Eye (tissue), 1 donor: Measurements from ENCODE around the gene MELK.
A peak's percentile ranks its signal among the peaks of the same experiment; 100 is the strongest.

Experiments used
- DNase-seq: peaks from one replicate; pipeline ENCODE4 v3.0.0-alpha.2; 2015

MELK gene

DNA sequence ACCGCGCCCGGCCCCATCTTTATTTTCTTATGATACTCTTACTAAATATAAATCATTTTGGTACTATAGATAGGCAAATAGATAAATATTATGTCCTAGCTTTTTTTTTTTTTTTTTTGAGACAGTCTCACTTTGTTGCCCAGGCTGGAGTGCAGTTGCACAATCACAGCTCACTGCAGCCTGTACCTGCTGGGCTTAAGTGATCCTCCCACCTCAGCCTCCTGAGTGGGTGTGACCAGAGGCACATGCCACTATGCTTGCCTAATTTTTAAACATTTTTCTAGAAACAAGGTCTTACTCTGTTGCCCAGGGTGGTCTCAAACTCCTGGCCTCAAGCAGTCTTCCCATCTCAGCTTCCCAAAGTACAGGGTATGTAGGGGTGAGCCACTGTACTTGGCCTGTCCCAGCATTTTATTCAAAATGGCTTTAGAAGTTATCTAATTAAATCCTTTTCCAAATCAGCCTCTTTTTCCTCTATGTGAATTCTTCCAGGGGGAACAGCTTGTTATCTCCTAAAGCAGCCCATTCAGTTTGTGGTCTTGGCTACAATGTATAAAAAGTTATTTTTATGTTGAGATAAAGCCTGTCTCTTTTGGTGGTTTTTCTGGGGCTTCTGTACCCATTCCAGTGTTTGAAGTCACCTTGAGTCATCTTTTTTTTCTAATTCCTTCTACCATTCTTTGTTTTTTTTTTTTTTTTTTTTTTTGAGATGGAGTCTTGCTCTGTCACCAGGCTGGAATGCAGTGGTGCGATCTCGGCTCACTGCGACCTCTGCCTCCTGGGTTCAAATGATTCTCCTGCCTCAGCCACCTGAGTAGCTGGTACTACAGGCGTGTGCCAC, 12.1 kb downstream of the MELK start:
- DNase-seq = no peak

DNA sequence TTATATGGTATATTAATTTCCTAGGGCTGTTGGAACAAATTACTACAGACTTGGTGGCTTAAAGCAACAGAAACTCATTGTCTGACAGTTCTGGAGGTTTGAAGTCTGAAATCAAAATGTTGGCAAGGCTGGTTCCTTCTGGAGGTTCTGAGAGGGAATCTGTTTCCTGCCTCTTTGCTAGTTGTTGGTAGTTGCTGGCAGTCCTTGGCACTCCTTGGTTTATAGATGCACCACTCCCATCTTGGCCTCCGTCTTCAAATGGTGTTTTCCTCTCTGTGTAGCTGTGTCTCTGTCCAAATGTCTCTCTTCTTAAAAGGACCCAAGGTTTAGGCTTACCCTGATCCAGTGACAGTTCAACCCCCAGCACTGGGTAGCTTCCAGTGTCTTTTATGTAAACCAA, 17.5 kb downstream of the MELK start:
- DNase-seq = no peak

DNA sequence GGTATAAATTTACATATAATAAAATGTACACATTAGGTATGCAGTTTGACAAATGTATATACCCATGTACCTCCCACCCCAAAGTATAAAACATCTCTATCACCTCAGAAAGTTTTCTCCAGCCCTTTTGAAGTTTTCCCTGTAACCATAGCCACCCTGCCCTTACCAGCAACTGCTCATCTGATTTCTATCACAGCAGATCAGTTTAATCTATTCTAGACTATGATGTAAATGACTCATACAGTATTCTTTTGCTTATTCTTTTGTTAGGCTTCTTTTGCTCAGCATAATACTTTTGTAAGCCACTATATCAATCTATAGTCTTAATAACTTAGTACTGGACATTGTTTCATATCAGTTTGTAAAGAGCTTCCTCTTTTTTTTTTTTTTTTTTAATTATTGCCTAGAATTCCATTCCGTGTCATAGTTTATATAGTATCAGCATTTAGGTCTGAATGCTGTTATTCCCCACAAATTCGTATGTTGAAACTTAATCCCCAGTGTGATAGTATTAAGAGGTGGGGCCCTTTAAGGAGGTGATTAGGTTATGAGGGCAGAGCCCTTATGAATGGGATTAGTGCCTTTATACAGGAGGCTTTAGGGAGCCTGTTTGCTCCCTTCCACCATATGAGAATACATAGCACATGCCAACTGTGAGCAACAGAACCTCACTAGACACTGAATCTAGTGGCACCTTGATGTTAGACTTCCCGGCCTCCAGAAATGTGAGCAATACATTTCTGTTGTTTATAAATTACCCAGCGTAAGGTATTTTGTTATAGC, 20.3 kb downstream of the MELK start:
- no peak for DNase-seq

DNA sequence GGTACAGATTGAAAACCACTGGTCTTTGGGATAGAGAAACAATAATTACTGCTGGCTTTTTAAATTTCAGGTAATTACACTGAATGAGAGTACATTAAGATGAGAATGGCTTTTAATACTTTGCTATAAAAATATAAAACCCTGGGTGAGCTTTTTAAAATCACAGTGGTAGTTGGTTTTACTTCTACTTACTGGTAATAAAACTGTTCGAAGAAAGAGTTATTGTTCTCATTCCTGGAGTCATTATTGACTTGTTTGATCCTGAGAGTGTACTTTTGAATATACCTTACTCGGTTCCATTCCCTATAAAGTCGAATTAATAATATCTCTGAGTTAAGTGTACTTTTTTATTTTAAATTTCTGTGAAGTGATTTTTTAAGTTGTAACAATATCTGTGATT, 21.5 kb downstream of the MELK start:
- DNase-seq = no peak

DNA sequence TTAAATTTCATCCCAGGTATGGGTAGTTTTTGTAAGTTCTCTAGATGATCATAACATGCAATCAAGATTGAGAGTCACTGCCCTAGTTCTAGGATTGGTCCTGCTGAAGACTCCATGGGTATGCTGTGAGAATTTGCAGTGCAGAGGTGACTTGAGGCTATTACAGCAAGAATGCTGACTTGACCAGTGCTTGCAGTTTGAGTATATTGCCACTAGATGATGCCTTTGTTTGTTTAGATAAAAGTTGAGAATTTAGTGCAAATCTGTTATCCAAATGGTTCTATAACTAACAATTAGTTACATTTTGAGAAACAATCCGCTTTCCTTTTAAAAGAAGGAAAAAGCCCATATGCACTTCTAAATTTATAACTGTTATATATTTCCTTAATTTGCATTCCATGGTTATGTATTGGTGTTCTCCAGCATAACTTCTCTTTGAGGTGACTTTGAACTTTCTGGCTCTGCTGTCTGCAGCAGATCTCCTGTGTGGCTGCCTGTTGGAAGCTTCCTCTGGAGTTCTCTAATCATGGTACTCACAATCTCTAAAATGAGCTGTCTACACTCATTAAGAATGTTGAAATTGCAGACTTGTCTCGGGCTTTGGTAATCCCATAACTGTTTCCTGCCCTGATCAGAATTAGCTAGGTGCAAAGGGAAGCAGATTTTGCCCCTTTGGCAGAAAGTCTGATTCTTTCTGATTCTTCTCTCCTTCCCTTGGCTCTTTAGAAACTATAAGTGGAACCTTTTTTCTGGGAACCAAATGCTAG, 24.9 kb downstream of the MELK start:
- DNase-seq = peak; percentile 3

DNA sequence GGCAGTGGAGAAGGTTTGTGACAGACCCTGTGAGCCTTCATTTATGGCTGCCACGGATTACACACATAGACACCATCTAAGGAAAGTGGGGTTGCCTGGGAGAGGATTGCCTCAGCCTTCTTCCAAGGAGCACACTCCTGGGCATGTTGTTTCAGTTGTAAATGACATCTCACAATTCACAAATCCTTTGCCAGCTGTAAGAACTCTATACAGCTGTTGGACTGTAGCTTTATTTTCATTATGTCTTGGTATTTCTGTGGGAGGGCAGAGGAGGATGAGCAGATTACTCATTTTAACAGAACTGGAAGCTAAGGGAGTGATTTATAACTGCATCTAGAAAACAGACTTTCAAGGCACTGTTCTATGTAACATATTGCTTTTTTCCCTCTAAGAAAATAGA, 25.6 kb downstream of the MELK start:
- no peak for DNase-seq

DNA sequence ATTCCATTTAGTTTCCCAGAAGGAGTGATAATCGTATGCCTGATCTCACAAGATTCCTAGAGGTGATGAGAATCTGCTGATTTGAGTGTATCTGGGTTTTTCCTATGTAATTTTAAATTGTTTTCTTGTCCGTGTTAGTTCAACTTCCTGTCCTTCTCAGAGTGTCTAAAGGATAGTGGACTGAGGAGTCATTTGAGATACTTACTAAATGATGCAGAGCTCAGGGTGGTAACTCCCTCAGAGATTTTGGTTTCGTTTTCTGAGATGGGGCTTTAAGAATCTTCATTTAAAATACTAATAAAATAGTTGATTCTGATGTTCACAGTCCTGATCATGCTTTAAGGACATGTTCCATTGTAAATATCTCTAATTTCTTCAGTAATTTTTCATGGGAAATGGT, 30.3 kb downstream of the MELK start:
- DNase-seq = no peak

DNA sequence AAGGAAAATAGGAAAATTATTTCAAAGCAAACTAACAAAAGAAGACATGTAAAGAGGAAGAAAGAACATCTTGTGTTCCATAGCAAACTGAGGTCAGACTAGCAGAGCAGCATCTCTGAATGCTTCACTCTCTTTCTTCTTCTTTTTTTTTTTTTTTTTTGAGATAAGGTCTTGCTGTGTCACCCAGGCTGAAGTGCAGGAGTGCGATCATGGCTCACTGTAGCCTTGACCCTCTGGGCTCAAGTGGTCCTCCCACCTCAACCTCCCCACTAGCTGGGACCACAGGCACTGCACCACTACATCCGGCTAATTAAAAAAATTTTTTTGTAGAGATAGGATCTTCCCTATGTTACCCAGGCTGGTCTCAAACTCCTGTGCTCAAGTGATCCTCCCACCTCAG, 36.6 kb downstream of the MELK start:
- DNase-seq = no peak

DNA sequence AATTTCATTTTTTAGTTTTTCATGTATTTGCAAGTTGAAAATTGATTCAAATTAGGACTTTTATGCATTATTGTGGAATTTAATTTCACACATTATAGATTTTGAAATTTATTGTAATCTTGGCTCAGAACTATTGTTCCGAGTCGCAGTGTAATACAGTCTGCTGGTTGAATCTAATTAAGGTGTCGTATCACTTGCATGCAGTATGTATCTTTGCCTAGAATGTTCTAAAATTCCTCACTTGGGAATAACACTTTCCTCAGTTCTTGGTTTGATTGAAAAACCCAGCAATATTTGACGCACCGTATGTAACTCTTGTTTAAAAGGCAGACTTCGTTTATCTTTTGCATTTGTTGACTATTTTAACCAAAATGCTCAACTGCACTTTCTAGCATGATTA, 49.4 kb downstream of the MELK start:
- no peak for DNase-seq

DNA sequence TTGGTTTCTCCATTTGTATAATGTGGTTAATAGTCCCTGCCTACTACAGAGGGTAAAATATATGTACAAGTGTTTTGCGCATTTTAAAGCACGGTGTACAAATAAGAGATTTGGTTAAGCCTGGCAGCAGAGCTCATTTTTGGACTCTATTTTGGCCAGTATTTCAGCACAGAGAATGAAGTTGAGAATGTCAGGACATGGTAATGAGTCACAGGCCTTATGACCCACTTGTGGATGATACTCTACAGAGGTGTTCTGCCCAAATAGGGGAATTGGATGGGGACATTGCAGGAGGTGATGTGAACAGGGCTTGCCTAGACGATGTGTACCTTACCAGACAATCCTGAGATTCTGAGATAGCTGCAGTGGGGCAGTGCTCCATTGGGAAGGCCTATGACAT, 50.6 kb downstream of the MELK start:
- no peak for DNase-seq

DNA sequence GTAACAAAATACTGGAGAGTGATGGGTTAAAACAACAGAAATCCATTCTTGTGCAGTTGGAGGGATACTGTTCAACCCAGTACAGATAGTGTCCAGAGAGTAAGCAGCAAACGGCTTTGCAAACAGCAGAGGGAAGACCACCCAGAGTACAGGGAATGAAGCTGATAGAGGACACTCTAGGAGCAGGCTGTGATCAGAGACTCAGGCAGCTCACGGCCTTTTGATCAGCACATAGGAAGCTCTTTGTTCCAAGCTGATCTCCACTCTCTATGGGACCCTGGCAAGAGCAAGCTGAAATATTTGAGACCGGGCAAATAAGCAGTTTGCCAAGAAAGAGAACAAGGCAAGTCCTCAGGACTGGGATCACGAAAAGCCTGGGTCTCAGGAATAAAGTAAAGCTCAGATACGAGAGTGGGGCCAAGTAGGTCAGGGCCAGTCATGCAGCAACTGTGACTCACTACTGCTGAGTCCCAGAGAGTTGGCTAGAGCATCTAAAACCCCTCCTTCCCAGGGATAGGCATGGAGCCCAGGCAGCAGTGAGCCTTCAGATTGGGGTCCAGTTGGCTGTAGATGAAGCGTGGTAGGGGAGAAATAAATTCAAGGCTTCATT, 52.4 kb downstream of the MELK start:
- peak; percentile 19 for DNase-seq

DNA sequence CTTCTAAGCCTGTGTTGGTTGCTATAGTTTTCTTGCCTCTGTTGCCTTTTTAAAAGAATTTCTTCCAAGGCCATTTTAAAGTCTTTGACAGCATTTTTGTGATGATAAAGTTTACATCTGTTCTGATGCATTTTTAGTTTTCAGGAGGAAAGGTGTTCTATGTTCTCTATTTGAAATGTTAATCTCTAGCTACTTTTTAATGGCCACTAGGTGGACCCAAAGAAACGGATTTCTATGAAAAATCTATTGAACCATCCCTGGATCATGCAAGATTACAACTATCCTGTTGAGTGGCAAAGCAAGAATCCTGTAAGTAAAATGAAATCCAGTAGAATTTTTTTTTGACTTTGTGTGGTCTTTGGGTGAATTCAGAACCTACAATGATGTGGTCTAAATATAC, 60.2 kb downstream of the MELK start:
- DNase-seq = peak; percentile 65

DNA sequence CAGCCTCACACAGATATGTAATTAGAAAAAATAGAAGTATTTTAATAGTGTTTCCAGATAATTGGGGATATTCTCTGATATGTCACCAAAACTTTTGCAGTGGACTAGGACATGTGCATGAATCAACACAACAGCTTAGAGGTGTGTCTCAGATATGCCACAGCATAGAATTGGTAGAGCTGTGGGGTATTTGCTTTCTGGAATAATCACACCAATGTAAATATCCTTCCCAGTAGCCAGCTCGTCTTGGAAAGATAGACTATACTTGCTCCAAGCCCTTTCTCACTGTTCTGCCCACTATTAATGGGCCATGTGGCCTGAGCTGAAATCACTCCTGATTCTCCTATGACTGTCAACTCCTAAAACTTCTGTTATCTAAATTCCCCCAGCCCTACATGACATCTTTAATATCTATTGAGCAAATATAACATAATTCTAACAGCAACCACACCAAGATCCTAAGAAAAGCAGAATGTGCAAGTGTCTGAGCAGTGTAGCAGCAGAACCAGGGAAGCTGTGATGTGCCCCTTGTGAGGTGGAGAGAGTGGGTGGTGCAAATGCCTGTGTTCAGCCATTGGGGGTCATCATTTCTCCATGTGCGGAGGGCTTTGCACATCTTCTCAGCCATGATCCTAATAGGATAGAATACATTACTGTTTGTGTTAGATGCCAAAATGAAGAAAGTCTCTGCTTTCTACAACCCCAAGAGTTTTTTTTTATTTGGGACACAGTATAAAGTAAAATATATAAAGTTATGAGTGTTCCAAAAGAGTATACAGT, 65.0 kb downstream of the MELK start:
- DNase-seq = peak; percentile 24

DNA sequence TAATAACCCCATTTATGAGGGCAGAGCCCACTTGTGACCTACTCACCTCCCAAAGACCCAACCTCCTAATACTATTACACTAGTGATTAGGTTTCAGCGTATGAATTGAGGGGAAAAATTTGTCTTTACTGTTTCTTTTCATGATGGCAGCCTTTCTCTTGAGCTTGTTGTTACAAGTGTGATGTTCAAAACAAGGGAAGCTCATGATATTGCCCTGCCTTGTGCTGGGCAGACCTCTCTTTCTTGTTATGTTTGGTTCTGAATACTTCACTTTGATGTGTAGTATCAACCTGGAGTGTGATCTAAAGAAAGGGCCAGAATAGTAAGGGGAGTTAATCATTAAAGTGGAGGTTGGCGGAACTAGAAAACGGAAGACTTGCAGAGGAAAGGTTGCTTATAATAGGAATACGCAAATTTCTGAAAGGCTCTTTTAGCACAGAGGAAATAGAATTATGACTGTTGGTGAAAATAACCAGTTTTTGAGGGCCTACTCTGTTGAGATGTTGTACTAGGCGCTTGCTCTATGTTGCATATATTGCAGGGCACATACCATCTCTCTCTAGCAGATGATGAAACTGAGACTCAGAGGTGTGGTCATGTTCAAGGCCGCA, 68.2 kb downstream of the MELK start:
- no peak for DNase-seq

DNA sequence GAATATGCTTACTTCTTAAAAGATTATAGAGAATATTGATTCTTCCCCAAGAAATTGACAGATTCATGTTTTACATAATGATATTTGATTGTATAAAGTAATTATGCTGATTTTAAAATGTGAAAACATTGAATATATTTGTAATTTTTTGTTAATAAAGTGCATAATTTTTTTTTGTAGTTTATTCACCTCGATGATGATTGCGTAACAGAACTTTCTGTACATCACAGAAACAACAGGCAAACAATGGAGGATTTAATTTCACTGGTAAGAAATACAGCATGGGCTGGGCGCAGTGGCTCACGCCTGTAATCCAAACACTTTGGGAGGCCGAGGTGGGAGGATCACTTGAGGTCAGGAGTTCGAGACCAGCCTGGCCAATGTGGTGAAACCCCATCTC, 70.1 kb downstream of the MELK start:
- DNase-seq = no peak

DNA sequence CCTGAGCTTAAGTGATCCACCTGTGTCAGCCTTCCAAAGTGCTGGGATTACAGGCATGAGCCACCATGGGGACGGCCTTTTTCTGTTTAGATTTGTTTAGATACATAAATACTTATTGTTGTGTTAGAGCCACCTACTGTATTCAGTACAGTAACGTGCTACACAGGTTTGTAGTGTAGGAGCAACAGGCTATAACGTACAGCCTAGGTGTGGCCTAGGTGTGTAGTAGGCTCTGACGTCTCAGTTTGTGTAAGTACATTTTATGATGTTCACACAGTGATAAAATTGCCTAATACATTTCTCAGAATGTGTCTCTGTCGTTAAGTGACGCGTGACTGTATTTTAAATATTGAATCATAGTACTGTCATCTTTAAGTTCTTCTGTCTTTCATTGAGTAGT, 84.1 kb downstream of the MELK start:
- no peak for DNase-seq

DNA sequence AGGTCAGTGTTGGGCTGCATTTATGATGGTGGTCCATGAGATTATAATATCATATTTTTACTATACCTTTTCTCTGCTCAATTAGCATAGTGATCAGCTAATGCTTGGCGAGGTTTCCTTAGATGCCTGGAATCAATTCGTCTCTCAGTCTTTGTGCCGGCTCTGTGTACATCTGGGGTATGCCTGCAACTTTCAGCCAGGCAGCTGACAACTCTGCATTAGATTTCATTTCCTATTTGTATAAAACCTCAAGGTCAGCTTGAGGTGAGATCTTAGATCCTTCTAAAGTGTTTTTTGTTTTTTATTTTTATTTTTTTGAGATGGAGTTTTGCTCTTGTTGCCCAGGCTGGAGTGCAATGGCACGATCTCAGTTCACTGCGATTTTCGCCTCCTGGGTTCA, 86.8 kb downstream of the MELK start:
- no peak for DNase-seq

DNA sequence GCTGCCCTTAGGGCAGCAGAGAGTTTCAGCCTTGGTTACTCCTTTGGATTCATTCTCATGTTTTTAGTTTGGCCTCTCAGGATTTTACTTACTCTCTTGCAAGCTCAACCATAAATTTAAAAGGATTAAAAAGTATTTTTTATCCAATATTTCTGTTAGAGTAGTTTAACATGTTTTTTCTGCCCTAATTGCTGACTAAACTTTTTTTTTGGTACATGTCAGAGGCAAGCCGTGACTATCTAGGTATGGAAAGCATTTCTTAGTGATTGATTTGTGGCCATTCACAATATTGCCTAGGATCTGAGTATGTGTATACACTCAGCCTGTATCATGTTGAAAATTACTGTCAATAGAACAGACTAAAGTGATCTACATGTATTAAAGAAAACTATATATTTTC, 92.1 kb downstream of the MELK start:
- no peak for DNase-seq

DNA sequence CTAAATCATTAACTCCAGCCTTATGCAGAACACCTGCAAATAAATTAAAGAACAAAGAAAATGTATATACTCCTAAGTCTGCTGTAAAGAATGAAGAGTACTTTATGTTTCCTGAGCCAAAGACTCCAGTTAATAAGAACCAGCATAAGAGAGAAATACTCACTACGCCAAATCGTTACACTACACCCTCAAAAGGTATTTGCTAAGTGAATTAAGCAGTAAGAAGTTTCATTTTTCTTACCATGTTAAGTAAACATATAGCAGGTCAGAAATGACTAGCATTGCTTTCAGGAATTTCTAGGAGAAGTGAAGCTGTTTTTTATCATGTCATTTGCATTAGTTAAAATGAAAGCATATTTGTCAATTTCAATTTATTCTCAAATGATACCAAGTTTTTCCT, 92.7 kb downstream of the MELK start:
- DNase-seq = no peak

DNA sequence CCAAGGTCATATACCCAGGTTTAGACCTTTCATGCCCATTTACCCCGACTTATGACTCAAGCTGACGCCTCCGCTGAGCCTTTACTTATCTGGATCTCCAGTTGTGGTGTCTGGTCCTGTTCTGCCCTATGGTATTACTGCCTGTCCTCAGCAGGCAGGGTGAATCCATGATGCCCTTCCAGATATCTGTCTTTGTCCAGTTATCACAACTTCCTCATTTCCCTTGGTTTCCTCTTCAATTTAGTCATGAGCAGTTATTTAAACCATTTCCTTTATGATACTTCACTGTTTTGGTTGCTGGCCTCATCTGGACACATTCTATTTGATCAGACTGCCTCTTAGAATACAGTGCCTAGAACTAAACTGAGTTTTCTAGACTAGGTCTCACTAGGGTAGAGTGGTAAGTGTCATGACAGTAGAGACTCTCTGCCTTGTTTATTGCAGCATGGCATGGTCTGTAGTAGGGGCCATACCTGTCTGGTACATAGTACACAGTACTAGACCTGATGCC, 93.3 kb downstream of the MELK start:
- no peak for DNase-seq

DNA sequence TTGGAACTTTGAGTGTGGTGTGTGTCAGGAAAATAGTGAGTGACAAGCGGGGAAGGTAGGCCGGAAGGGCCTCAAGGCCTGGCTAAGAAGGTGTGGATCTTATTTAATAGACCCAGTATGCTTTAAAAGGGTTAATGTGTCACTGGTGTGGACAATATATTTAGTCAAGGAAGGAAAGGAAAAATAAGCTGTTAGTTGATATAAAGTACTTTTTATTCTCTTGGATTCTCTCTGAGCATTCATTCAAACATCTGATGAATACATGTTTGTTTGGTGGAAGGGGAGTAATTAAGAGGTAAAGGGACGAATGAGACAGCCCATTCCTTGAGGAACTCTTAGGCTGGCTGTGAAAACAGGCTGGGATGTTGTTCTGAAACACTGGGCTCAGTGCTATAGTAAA, 98.9 kb downstream of the MELK start:
- DNase-seq = no peak

DNA sequence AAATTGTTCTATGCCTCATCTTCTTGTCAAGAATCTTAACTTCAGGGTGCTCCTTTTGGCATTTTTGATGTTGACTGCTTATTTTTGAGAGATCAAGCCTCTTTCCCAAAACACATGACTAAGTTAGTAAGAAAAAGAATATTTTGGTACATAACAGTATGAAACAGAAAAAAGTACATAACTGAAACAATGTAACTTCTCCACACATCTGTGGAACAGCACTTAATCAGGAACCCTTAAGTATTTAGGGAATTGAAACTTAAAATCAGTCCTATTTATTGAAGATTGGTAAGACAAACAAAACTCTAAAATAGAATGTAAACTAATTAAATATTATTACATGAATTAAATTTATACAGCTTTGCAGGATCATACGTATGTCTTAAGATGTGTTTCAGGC, 103.4 kb downstream of the MELK start:
- DNase-seq = no peak
